PC-3 (cell line): ENCODE measurements around the gene HDGFL2. TPM values are rescaled to one million over a fixed set of nuclear protein-coding genes. Genes with fewer than 3 reads are reported as not detected.

ENCODE experiments used
- ATAC-seq: fragments of 200-7000 bp; cut with Tn5 transposase; 2 replicates; pipeline ENCODE4 v1.9.1; 2020; ENCODE audit warnings: mild to moderate bottlenecking, moderate library complexity
- BruUV-seq: library from RNA; stranded (reverse); fragments of 400-500 nt; replicated peaks from 2 replicates; lab custom pipeline; 2021; lab: Mats Ljungman, UMichigan
- CTCF ChIA-PET: fragments of 300-600 bp; sonication (Branson Sonifier 250); formaldehyde crosslinking; loops from one replicate; lab custom pipeline; 2022; ENCODE audit warnings: antibody characterized with exemption; lab: Charles Lee
- POLR2A ChIA-PET: fragments of 300-600 bp; sonication (Branson Sonifier 250); formaldehyde crosslinking; loops from one replicate; lab custom pipeline; 2022; ENCODE audit warnings: antibody characterized with exemption; ENCODE audit not compliant: unreplicated experiment; lab: Charles Lee
- DNase-seq: peaks from one replicate; pipeline ENCODE4 v3.0.0-alpha.2; 2015
- H2AFZ ChIP-seq: fragments of 300-600 bp; sonication (generic); 2 replicates; pipeline ENCODE4 v1.6.0; 2016; ENCODE audit warnings: antibody characterized with exemption, low read length
- H3F3A ChIP-seq: fragments of 300-600 bp; sonication (generic); one replicate; pipeline ENCODE4 v1.6.0; 2017; ENCODE audit warnings: antibody characterized with exemption, low read length, control low read depth, mild to moderate bottlenecking; ENCODE audit not compliant: unreplicated experiment
- H3K27ac ChIP-seq: fragments of 300-600 bp; sonication (generic); 2 replicates; pipeline ENCODE4 v1.5.1; 2016; ENCODE audit warnings: mild to moderate bottlenecking, low read length
- H3K27me3 ChIP-seq: fragments of 300-600 bp; sonication (generic); 2 replicates; pipeline ENCODE4 v1.6.1; 2016; ENCODE audit warnings: low read length, mixed read lengths
- H3K36me3 ChIP-seq: fragments of 300-600 bp; sonication (generic); 2 replicates; pipeline ENCODE4 v1.6.1; 2016; ENCODE audit warnings: low read depth, mixed run types, low read length, mixed read lengths
- H3K4me1 ChIP-seq: fragments of 300-600 bp; sonication (generic); 2 replicates; pipeline ENCODE4 v1.5.1; 2016; ENCODE audit warnings: low read length; ENCODE audit not compliant: insufficient read depth
- H3K4me2 ChIP-seq: fragments of 300-600 bp; sonication (generic); 2 replicates; pipeline ENCODE4 v1.6.0; 2016; ENCODE audit warnings: low read length
- H3K4me3 ChIP-seq: fragments of 300-600 bp; sonication (generic); 2 replicates; pipeline ENCODE4 v1.5.1; 2016; ENCODE audit warnings: mild to moderate bottlenecking, low read length, mixed read lengths
- H3K79me2 ChIP-seq: fragments of 300-600 bp; sonication (generic); 2 replicates; pipeline ENCODE4 v1.6.1; 2017; ENCODE audit warnings: low read length, mixed read lengths
- H3K9ac ChIP-seq: fragments of 300-600 bp; sonication (generic); 2 replicates; pipeline ENCODE4 v1.6.0; 2016; ENCODE audit warnings: mild to moderate bottlenecking, low read length
- H3K9me2 ChIP-seq: fragments of 300-600 bp; sonication (generic); replicated peaks from 2 replicates; pipeline ENCODE4 v1.6.1; 2016; ENCODE audit warnings: mixed run types, low read length, mixed read lengths
- H3K9me3 ChIP-seq: fragments of 300-600 bp; sonication (generic); 2 replicates; pipeline ENCODE4 v1.6.1; 2016; ENCODE audit warnings: low read length, mixed read lengths
- H4K20me1 ChIP-seq: fragments of 300-600 bp; sonication (generic); 2 replicates; pipeline ENCODE4 v1.6.1; 2016; ENCODE audit warnings: low read length, mixed read lengths
- CTCF ChIP-seq: fragments of 300-600 bp; sonication (generic); conservative IDR thresholded peaks from 2 replicates; pipeline ENCODE4 v1.5.1; 2017; ENCODE audit warnings: antibody characterized with exemption, low read depth, mild to moderate bottlenecking, low read length
- EZH2 ChIP-seq: fragments of 300-600 bp; sonication (generic); IDR thresholded peaks from one replicate; pipeline ENCODE4 v1.6.1; 2017; ENCODE audit warnings: antibody characterized with exemption, mild to moderate bottlenecking, low read length; ENCODE audit not compliant: unreplicated experiment
- EZH2phosphoT487 ChIP-seq: fragments of 300-600 bp; sonication (generic); IDR thresholded peaks from 2 replicates; pipeline ENCODE4 v1.6.1; 2018; ENCODE audit warnings: mild to moderate bottlenecking, antibody characterized with exemption, low read length, borderline replicate concordance
- intact Hi-C: fragments of 100-400 bp; cut with micrococcal nuclease; formaldehyde crosslinking; loops from 2 replicates; pipeline ENCODE4 v1.9.0; 2023
- total RNA-seq: library from RNA; depleted of rRNA; stranded (reverse); fragments of >200 nt; gene quantifications from 2 replicates; pipeline ENCODE4 v1.2.3, GENCODE V29; 2014

The HDGFL2 gene
- total RNA-seq, 1 experiment from 2014 or later = 111 TPM

- intact Hi-C loops = no loop called here
- POLR2A ChIA-PET = interaction anchor here (0.5 kb wide), 1 partner anchor 53 kb away, joined by 14 read pairs; no protein-coding TSS in a partner anchor
- no peaks in the 10 kb centered on the region for H4K20me1 ChIP-seq
- H3K4me2 ChIP-seq = no peak overlapping the region
- no peak overlapping the region for H3K4me3 ChIP-seq
- no peaks in the 10 kb centered on the region for H3K4me1 ChIP-seq
- TF ChIP-seq EZH2phosphoT487 (no peak), CTCF (no peak), EZH2 (no peak)
- no peaks in the 10 kb centered on the region for H3K36me3 ChIP-seq
- H3K9me2 ChIP-seq = no peaks in the 10 kb centered on the region
- no peak overlapping the region for H3K27ac ChIP-seq
- no peak overlapping the region for H3K9ac ChIP-seq
- no peaks in the 10 kb centered on the region for H3K27me3 ChIP-seq
- H3K9me3 ChIP-seq = no peaks in the 10 kb centered on the region
- CTCF ChIA-PET = no interaction called here
- BruUV-seq = no TSS peak
- H3F3A ChIP-seq = no peaks in the 10 kb centered on the region
- no peak overlapping the region for H2AFZ ChIP-seq
- DNase-seq (no peak), ATAC-seq (no peak)
- no peaks in the 10 kb centered on the region for H3K79me2 ChIP-seq
Observed at GRCh38 chr19:4446704-4447200, 25.3 kb upstream of the HDGFL2 start.

GRCh38 chr19:4447327-4448146, 24.6 kb upstream of the HDGFL2 start:
- Histone ChIP-seq H3K9ac (no peak overlapping the region), H3K27ac (no peak overlapping the region), H3K4me1 (no peaks in the 10 kb centered on the region), H2AFZ (no peak overlapping the region), H3K9me3 (no peaks in the 10 kb centered on the region), H3K36me3 (no peaks in the 10 kb centered on the region), H3K4me2 (no peak overlapping the region), H3F3A (no peaks in the 10 kb centered on the region), H4K20me1 (no peaks in the 10 kb centered on the region), H3K27me3 (no peaks in the 10 kb centered on the region), H3K9me2 (no peaks in the 10 kb centered on the region), H3K4me3 (no peak overlapping the region), H3K79me2 (no peaks in the 10 kb centered on the region)
- POLR2A ChIA-PET = interaction anchor here (0.5 kb wide), 1 partner anchor 54 kb away, joined by 14 read pairs; no protein-coding TSS in a partner anchor
- no peak for ATAC-seq
- no peak for TF ChIP-seq CTCF
- no peak for TF ChIP-seq EZH2phosphoT487
- TF ChIP-seq EZH2 = no peak
- DNase-seq = no peak
- intact Hi-C loops = no loop called here
- CTCF ChIA-PET = no interaction called here
- BruUV-seq = no TSS peak
